ENCODE data around the gene NEB.
A peak's percentile ranks its signal among the peaks of the same experiment; 100 is the strongest.

Gene NEB

GRCh38 chr2:151733771-151734672, at the start of gene NEB:
NEB (minus strand) TSS chr2:151734476; CDS start chr2:151733156, 1,320 bp downstream.
- no peak for DNase-seq
- in situ Hi-C loops (cut with MboI; ENCODE audit: low pct_unique_long_range_greater_than_20kb, low sequenced_read_pairs) = no loop called here

- in situ Hi-C loops (cut with MboI; ENCODE audit: low pct_unique_long_range_greater_than_20kb, low sequenced_read_pairs) = no loop called here
- no peak for DNase-seq
These were observed 48.9 kb upstream of the NEB start for GRCh38 chr2:151783133-151783520.

- in situ Hi-C loops (cut with MboI; ENCODE audit: low pct_unique_long_range_greater_than_20kb, low sequenced_read_pairs) = no loop called here
- peak; percentile 24 for DNase-seq
These were observed 48.3 kb upstream of the NEB start for GRCh38 chr2:151782378-151783132.

- in situ Hi-C loops (cut with MboI; ENCODE audit: low pct_unique_long_range_greater_than_20kb, low sequenced_read_pairs) = no loop called here
- no peak for DNase-seq
These were observed 47.4 kb upstream of the NEB start for GRCh38 chr2:151781642-151782041.

GRCh38 chr2:151780938-151781337, 46.7 kb upstream of the NEB start:
- in situ Hi-C loops (cut with MboI; ENCODE audit: low pct_unique_long_range_greater_than_20kb, low sequenced_read_pairs) = no loop called here
- DNase-seq = no peak

GRCh38 chr2:151777935-151778334, 43.7 kb upstream of the NEB start:
- DNase-seq = no peak
- in situ Hi-C loops (cut with MboI; ENCODE audit: low pct_unique_long_range_greater_than_20kb, low sequenced_read_pairs) = no loop called here

- DNase-seq = no peak
- in situ Hi-C loops (cut with MboI; ENCODE audit: low pct_unique_long_range_greater_than_20kb, low sequenced_read_pairs) = no loop called here
These were observed 43.2 kb upstream of the NEB start for GRCh38 chr2:151777487-151777886.

GRCh38 chr2:151776367-151776766, 42.1 kb upstream of the NEB start:
- no peak for DNase-seq
- in situ Hi-C loops (cut with MboI; ENCODE audit: low pct_unique_long_range_greater_than_20kb, low sequenced_read_pairs) = no loop called here

- DNase-seq = no peak
- in situ Hi-C loops (cut with MboI; ENCODE audit: low pct_unique_long_range_greater_than_20kb, low sequenced_read_pairs) = no loop called here
These were observed 40.9 kb upstream of the NEB start for GRCh38 chr2:151775057-151775740.

GRCh38 chr2:151774506-151774905, 40.2 kb upstream of the NEB start:
- no peak for DNase-seq
- in situ Hi-C loops (cut with MboI; ENCODE audit: low pct_unique_long_range_greater_than_20kb, low sequenced_read_pairs) = no loop called here

- in situ Hi-C loops (cut with MboI; ENCODE audit: low pct_unique_long_range_greater_than_20kb, low sequenced_read_pairs) = no loop called here
- DNase-seq = no peak
These were observed 37.5 kb upstream of the NEB start for GRCh38 chr2:151771599-151772358.

- in situ Hi-C loops (cut with MboI; ENCODE audit: low pct_unique_long_range_greater_than_20kb, low sequenced_read_pairs) = no loop called here
- no peak for DNase-seq
These were observed 36.7 kb upstream of the NEB start for GRCh38 chr2:151770995-151771394.

GRCh38 chr2:151769606-151770005, 35.3 kb upstream of the NEB start:
- no peak for DNase-seq
- in situ Hi-C loops (cut with MboI; ENCODE audit: low pct_unique_long_range_greater_than_20kb, low sequenced_read_pairs) = no loop called here

- in situ Hi-C loops (cut with MboI; ENCODE audit: low pct_unique_long_range_greater_than_20kb, low sequenced_read_pairs) = no loop called here
These were observed 33.3 kb upstream of the NEB start for GRCh38 chr2:151767536-151767935.

GRCh38 chr2:151766437-151767153, 32.3 kb upstream of the NEB start:
- in situ Hi-C loops (cut with MboI; ENCODE audit: low pct_unique_long_range_greater_than_20kb, low sequenced_read_pairs) = no loop called here
- no peak for DNase-seq

More at GRCh38 chr2:151767536-151767935, 33.3 kb upstream of the NEB start:
- DNase-seq = no peak

- in situ Hi-C loops (cut with MboI; ENCODE audit: low pct_unique_long_range_greater_than_20kb, low sequenced_read_pairs) = no loop called here
- no peak for DNase-seq
These were observed 31.6 kb upstream of the NEB start for GRCh38 chr2:151765760-151766410.

- in situ Hi-C loops (cut with MboI; ENCODE audit: low pct_unique_long_range_greater_than_20kb, low sequenced_read_pairs) = no loop called here
- DNase-seq = no peak
These were observed 28.4 kb upstream of the NEB start for GRCh38 chr2:151762694-151763093.

GRCh38 chr2:151761687-151762086, 27.4 kb upstream of the NEB start:
- no peak for DNase-seq
- in situ Hi-C loops (cut with MboI; ENCODE audit: low pct_unique_long_range_greater_than_20kb, low sequenced_read_pairs) = no loop called here

All from KBM-7 (cell line).